ENCODE results near the gene DLX4. TPM values are rescaled to one million over a fixed set of nuclear protein-coding genes. Genes with fewer than 3 reads are reported as not detected.
A peak's percentile ranks its signal among the peaks of the same experiment; 100 is the strongest.

Gene DLX4
- total and polyA plus RNA-seq, 2 experiments from 2014 or later: 0.40 TPM; not detected in 1

GRCh38 chr17:49976828-49977202, 7.8 kb downstream of the DLX4 start:
- no peak for DNase-seq
- in situ Hi-C loops (cut with MboI): loop anchor here (25.0 kb wide), 1 partner anchor 415 kb away; no protein-coding TSS in a partner anchor
- no peaks in the 10 kb centered on the region for H3K9me2 ChIP-seq (ENCODE audit: insufficient read depth)
- H3K27ac ChIP-seq: no peak overlapping the region
- H3K4me1 ChIP-seq (ENCODE audit: insufficient read depth): peaks cover 14% of the 10 kb centered on the region
- no peaks in the 10 kb centered on the region for H4K20me1 ChIP-seq (ENCODE audit: insufficient read depth)
- no peaks in the 10 kb centered on the region for H3K79me2 ChIP-seq (ENCODE audit: insufficient read depth)
- H3K9me3 ChIP-seq (ENCODE audit: low read depth): no peaks in the 10 kb centered on the region
- no peak for TF ChIP-seq EZH2phosphoT487 (IDR thresholded peaks at IDR 0.05; ENCODE audit: insufficient read depth, low read depth)
- TF ChIP-seq EZH2 (IDR thresholded peaks at IDR 0.05; ENCODE audit: insufficient read depth, poor library complexity, severe bottlenecking): no peak
- no peaks in the 10 kb centered on the region for H3F3A ChIP-seq (ENCODE audit: insufficient read depth)
- peaks cover 30% of the 10 kb centered on the region for H3K27me3 ChIP-seq (replicated peaks; ENCODE audit: insufficient read depth)
- WGBS, 2 experiments (ENCODE audit: low coverage in 1 of 2, low lambda C conversion rate in 2 of 2, missing lambda C conversion rate in 2 of 2): 62 to 67% methylated on average over 4 of the region's 4 CpGs
- H3K4me3 ChIP-seq: no peak overlapping the region
- no peak overlapping the region for H3K4me2 ChIP-seq (ENCODE audit: unreplicated experiment)
- H3K9ac ChIP-seq: no peak overlapping the region
- no peak overlapping the region for H2AFZ ChIP-seq
- no peaks in the 10 kb centered on the region for H3K36me3 ChIP-seq (ENCODE audit: low read depth)

- Histone ChIP-seq H3K4me3 (no peak overlapping the region), H3K9me3 (ENCODE audit: low read depth) (no peaks in the 10 kb centered on the region), H3K27ac (no peak overlapping the region), H3K4me2 (ENCODE audit: unreplicated experiment) (peak overlapping the region; percentile 9), H3K79me2 (ENCODE audit: insufficient read depth) (no peaks in the 10 kb centered on the region), H3K9ac (no peak overlapping the region), H2AFZ (no peak overlapping the region), H3K4me1 (ENCODE audit: insufficient read depth) (peaks cover 14% of the 10 kb centered on the region), H4K20me1 (ENCODE audit: insufficient read depth) (no peaks in the 10 kb centered on the region), H3K36me3 (ENCODE audit: low read depth) (no peaks in the 10 kb centered on the region), H3F3A (ENCODE audit: insufficient read depth) (no peaks in the 10 kb centered on the region), H3K27me3 (replicated peaks; ENCODE audit: insufficient read depth) (peaks cover 21% of the 10 kb centered on the region), H3K9me2 (ENCODE audit: insufficient read depth) (no peaks in the 10 kb centered on the region)
- DNase-seq: peak; percentile 44
- WGBS, 2 experiments (ENCODE audit: low coverage in 1 of 2, low lambda C conversion rate in 2 of 2, missing lambda C conversion rate in 2 of 2): 30 to 46% methylated on average over 7 of the region's 7 CpGs
- in situ Hi-C loops (cut with MboI): loop anchor here (25.0 kb wide), 1 partner anchor 415 kb away; no protein-coding TSS in a partner anchor
- TF ChIP-seq EZH2 (IDR thresholded peaks at IDR 0.05; ENCODE audit: insufficient read depth, poor library complexity, severe bottlenecking): no peak
- TF ChIP-seq EZH2phosphoT487 (IDR thresholded peaks at IDR 0.05; ENCODE audit: insufficient read depth, low read depth): no peak
These were observed 8.7 kb downstream of the DLX4 start for GRCh38 chr17:49977463-49978389.

GRCh38 chr17:49978501-49978900, 9.5 kb downstream of the DLX4 start:
- Histone ChIP-seq H3K27me3 (replicated peaks; ENCODE audit: insufficient read depth) (peaks cover 13% of the 10 kb centered on the region; the same call in 1 of the 2 replicates), H2AFZ (no peak overlapping the region)
- TF ChIP-seq EZH2 (IDR thresholded peaks at IDR 0.05; ENCODE audit: insufficient read depth, poor library complexity, severe bottlenecking) (no peak), EZH2phosphoT487 (IDR thresholded peaks at IDR 0.05; ENCODE audit: insufficient read depth, low read depth) (no peak)

GRCh38 chr17:49979748-49980479, 10.9 kb downstream of the DLX4 start:
- peaks cover 14% of the 10 kb centered on the region for H3K4me1 ChIP-seq (ENCODE audit: insufficient read depth)
- no peak overlapping the region for H3K4me3 ChIP-seq
- no peaks in the 10 kb centered on the region for H3K9me3 ChIP-seq (ENCODE audit: low read depth)
- H3K79me2 ChIP-seq (ENCODE audit: insufficient read depth): no peaks in the 10 kb centered on the region
- DNase-seq: peak; percentile 57
- WGBS, 2 experiments (ENCODE audit: low coverage in 1 of 2, low lambda C conversion rate in 2 of 2, missing lambda C conversion rate in 2 of 2): 79 to 80% methylated on average over 4 of the region's 4 CpGs
- H3K36me3 ChIP-seq (ENCODE audit: low read depth): no peaks in the 10 kb centered on the region
- H3F3A ChIP-seq (ENCODE audit: insufficient read depth): no peaks in the 10 kb centered on the region
- H4K20me1 ChIP-seq (ENCODE audit: insufficient read depth): no peaks in the 10 kb centered on the region
- H3K27me3 ChIP-seq (replicated peaks; ENCODE audit: insufficient read depth): 0 out of 2 replicates have a peak, but pooled peaks cover under 1% of the 10 kb centered on the region
- no peak overlapping the region for H3K27ac ChIP-seq
- no peak for TF ChIP-seq EZH2 (IDR thresholded peaks at IDR 0.05; ENCODE audit: insufficient read depth, poor library complexity, severe bottlenecking)
- TF ChIP-seq EZH2phosphoT487 (IDR thresholded peaks at IDR 0.05; ENCODE audit: insufficient read depth, low read depth): no peak
- H3K9ac ChIP-seq: no peak overlapping the region
- H3K9me2 ChIP-seq (ENCODE audit: insufficient read depth): no peaks in the 10 kb centered on the region
- no peak overlapping the region for H2AFZ ChIP-seq
- H3K4me2 ChIP-seq (ENCODE audit: unreplicated experiment): no peak overlapping the region
- in situ Hi-C loops (cut with MboI): loop anchor here (25.0 kb wide), 1 partner anchor 418 kb away; no protein-coding TSS in a partner anchor

More at GRCh38 chr17:49978501-49978900, 9.5 kb downstream of the DLX4 start:
- no peaks in the 10 kb centered on the region for H3F3A ChIP-seq (ENCODE audit: insufficient read depth)
- no peak overlapping the region for H3K9ac ChIP-seq
- no peaks in the 10 kb centered on the region for H3K79me2 ChIP-seq (ENCODE audit: insufficient read depth)
- no peaks in the 10 kb centered on the region for H3K36me3 ChIP-seq (ENCODE audit: low read depth)
- H3K27ac ChIP-seq: no peak overlapping the region
- no peak overlapping the region for H3K4me3 ChIP-seq
- H3K4me2 ChIP-seq (ENCODE audit: unreplicated experiment): no peak overlapping the region
- H4K20me1 ChIP-seq (ENCODE audit: insufficient read depth): no peaks in the 10 kb centered on the region
- no peaks in the 10 kb centered on the region for H3K9me2 ChIP-seq (ENCODE audit: insufficient read depth)
- no peak for DNase-seq
- no peaks in the 10 kb centered on the region for H3K9me3 ChIP-seq (ENCODE audit: low read depth)
- peaks cover 14% of the 10 kb centered on the region for H3K4me1 ChIP-seq (ENCODE audit: insufficient read depth)
- in situ Hi-C loops (cut with MboI): loop anchor here (25.0 kb wide), 1 partner anchor 416 kb away; no protein-coding TSS in a partner anchor
- WGBS, 2 experiments (ENCODE audit: low coverage in 1 of 2, low lambda C conversion rate in 2 of 2, missing lambda C conversion rate in 2 of 2): 79 to 90% methylated on average over 12 to 13 of the region's 13 CpGs
